ENCODE data around the gene ADAM10. TPM values are rescaled to one million over a fixed set of nuclear protein-coding genes. Genes with fewer than 3 reads are reported as not detected.

Gene ADAM10
- total RNA-seq, 1 donor from 2014 or later, result 48.1 TPM

GRCh38 chr15:58734859-58735258 lies 14.6 kb downstream of the ADAM10 start:
- DNase-seq (ENCODE audit: extremely low spot score in 2 of 2), result no peak
- Histone ChIP-seq H3K27me3 (no peaks in the 10 kb centered on the region), H3K4me3 (no peak overlapping the region), H3K4me1 (peaks cover 55% of the 10 kb centered on the region), H3K9me3 (no peaks in the 10 kb centered on the region), H3K27ac (no peak overlapping the region), H3K36me3 (no peaks in the 10 kb centered on the region)
- TF ChIP-seq CTCF (IDR thresholded peaks at IDR 0.05) (no peak), POLR2AphosphoS5 (IDR thresholded peaks at IDR 0.05; ENCODE audit: insufficient read depth in 1 of 2, low read depth in 1 of 2) (no peak), POLR2A (IDR thresholded peaks at IDR 0.05) (no peak)
- intact Hi-C loops (cut with DNase I), result no loop called here

- Histone ChIP-seq H3K36me3 (no peaks in the 10 kb centered on the region), H3K4me3 (no peak overlapping the region), H3K27ac (no peak overlapping the region), H3K9me3 (no peaks in the 10 kb centered on the region), H3K27me3 (no peaks in the 10 kb centered on the region), H3K4me1 (peaks cover 48% of the 10 kb centered on the region)
- TF ChIP-seq POLR2A (IDR thresholded peaks at IDR 0.05) (no peak), CTCF (IDR thresholded peaks at IDR 0.05) (no peak), POLR2AphosphoS5 (IDR thresholded peaks at IDR 0.05; ENCODE audit: insufficient read depth in 1 of 2, low read depth in 1 of 2) (no peak)
- no peak for DNase-seq (ENCODE audit: extremely low spot score in 2 of 2)
- intact Hi-C loops (cut with DNase I), result no loop called here
Observed at GRCh38 chr15:58732625-58733363, 16.7 kb downstream of the ADAM10 start.

DNA sequence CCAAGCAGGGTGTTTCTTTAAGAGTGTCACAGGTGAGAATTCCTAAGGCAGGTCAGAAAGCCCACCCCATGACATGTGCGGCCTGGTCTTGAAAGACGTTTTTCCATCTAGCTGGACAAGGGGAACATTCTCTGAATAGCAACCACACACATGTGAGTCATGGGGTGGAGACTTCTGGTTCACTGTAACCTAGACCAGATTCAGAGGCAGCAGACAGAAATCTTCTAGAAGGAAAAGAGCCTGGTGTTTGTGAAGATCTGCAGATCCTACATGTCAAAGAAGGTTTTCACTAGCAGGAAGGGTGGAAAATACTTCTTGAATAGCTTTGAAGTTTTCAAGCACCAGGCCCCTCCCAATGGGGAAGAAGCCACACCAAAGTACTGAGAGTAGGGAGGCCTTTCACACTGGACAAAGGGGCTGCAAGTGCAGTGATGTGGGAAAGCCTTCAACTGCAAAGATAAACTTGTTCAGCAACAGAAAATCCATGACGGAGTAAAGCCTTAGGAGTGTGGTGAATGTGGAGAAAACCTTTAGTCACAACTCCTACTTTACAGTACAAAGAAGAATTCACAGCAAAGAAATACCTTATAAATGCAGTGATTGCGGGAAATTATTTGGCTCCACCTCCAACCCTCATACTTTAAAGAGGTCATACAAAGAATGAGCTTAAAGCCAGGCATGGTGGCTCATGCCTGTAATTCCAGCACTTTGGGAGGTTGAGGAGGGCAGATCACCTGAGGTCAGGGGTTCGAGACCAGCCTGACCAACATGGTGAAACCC lies 17.6 kb downstream of the ADAM10 start:
- TF ChIP-seq POLR2A (IDR thresholded peaks at IDR 0.05), result no peak
- no peak for TF ChIP-seq CTCF (IDR thresholded peaks at IDR 0.05)
- TF ChIP-seq POLR2AphosphoS5 (IDR thresholded peaks at IDR 0.05; ENCODE audit: insufficient read depth in 1 of 2, low read depth in 1 of 2), result no peak
- intact Hi-C loops (cut with DNase I), result no loop called here
- H3K4me3 ChIP-seq, result no peak overlapping the region
- no peaks in the 10 kb centered on the region for H3K9me3 ChIP-seq
- H3K27ac ChIP-seq, result peak overlapping the region; percentile 10
- H3K4me1 ChIP-seq, result peaks cover 50% of the 10 kb centered on the region
- no peak for DNase-seq (ENCODE audit: extremely low spot score in 2 of 2)
- no peaks in the 10 kb centered on the region for H3K27me3 ChIP-seq
- H3K36me3 ChIP-seq, result no peaks in the 10 kb centered on the region

- TF ChIP-seq CTCF (IDR thresholded peaks at IDR 0.05), result no peak
- TF ChIP-seq POLR2AphosphoS5 (IDR thresholded peaks at IDR 0.05; ENCODE audit: insufficient read depth in 1 of 2, low read depth in 1 of 2), result no peak
- TF ChIP-seq POLR2A (IDR thresholded peaks at IDR 0.05), result no peak
- no peak overlapping the region for H3K27ac ChIP-seq
- intact Hi-C loops (cut with DNase I), result no loop called here
- H3K9me3 ChIP-seq, result no peaks in the 10 kb centered on the region
- no peaks in the 10 kb centered on the region for H3K27me3 ChIP-seq
- DNase-seq (ENCODE audit: extremely low spot score in 2 of 2), result no peak
- peaks cover 50% of the 10 kb centered on the region for H3K4me1 ChIP-seq
- H3K36me3 ChIP-seq, result no peaks in the 10 kb centered on the region
- H3K4me3 ChIP-seq, result no peak overlapping the region
Observed at GRCh38 chr15:58726867-58727266, 22.6 kb downstream of the ADAM10 start.

- intact Hi-C loops (cut with DNase I), result no loop called here
- Histone ChIP-seq H3K36me3 (no peaks in the 10 kb centered on the region), H3K4me1 (peaks cover 33% of the 10 kb centered on the region), H3K9me3 (no peaks in the 10 kb centered on the region), H3K27ac (no peak overlapping the region), H3K27me3 (no peaks in the 10 kb centered on the region), H3K4me3 (no peak overlapping the region)
- no peak for DNase-seq (ENCODE audit: extremely low spot score in 2 of 2)
- no peak for TF ChIP-seq CTCF (IDR thresholded peaks at IDR 0.05)
- TF ChIP-seq POLR2A (IDR thresholded peaks at IDR 0.05), result no peak
- no peak for TF ChIP-seq POLR2AphosphoS5 (IDR thresholded peaks at IDR 0.05; ENCODE audit: insufficient read depth in 1 of 2, low read depth in 1 of 2)
Observed at GRCh38 chr15:58724466-58724865, 25.0 kb downstream of the ADAM10 start.
